ENCODE data around the gene IL11. TPM values are rescaled to one million over a fixed set of nuclear protein-coding genes. Genes with fewer than 3 reads are reported as not detected.

The IL11 gene
- total RNA-seq, 1 experiment from 2014 or later, result 1.8 TPM

GRCh38 chr19:55391191-55391670, 21.0 kb upstream of the IL11 start:
- ChIA-PET POLR2A (interaction anchor here (2.3 kb wide), 1 partner anchor 16 kb away, joined by 6 read pairs; the partner anchor contains the start of gene UBE2S), CTCF (interaction anchor here (1.1 to 1.4 kb wide), 3 partner anchors 61 to 245 kb away, joined by 3 to 4 read pairs (median 4); no protein-coding TSS in a partner anchor)

More at GRCh38 chr19:55391191-55391670, 21.0 kb upstream of the IL11 start:
- no peak overlapping the region for H3K27ac Mint-ChIP-seq
- peaks cover 35% of the 10 kb centered on the region for H3K36me3 Mint-ChIP-seq
- peak; percentile 5 for ATAC-seq
- H3K4me1 Mint-ChIP-seq, result peaks cover 64% of the 10 kb centered on the region
- H3K27me3 Mint-ChIP-seq (ENCODE audit: low read depth), result no peaks in the 10 kb centered on the region
- no peaks in the 10 kb centered on the region for H3K9me3 Mint-ChIP-seq
- no peak overlapping the region for H3K4me3 Mint-ChIP-seq
- TF ChIP-seq TEAD4 (CRISPR knock-in tag; IDR thresholded peaks at IDR 0.05) (no peak), KAT7 (CRISPR knock-in tag; IDR thresholded peaks at IDR 0.05; ENCODE audit: borderline replicate concordance) (no peak), ZNF396 (CRISPR knock-in tag; IDR thresholded peaks at IDR 0.05; ENCODE audit: borderline replicate concordance) (no peak), PRDM15 (CRISPR knock-in tag; IDR thresholded peaks at IDR 0.05) (no peak), HMGA2 (CRISPR knock-in tag; IDR thresholded peaks at IDR 0.05) (no peak), MXD4 (CRISPR knock-in tag; IDR thresholded peaks at IDR 0.05; ENCODE audit: borderline replicate concordance) (no peak), ZNF317 (CRISPR knock-in tag; IDR thresholded peaks at IDR 0.05; ENCODE audit: borderline replicate concordance, low read depth) (no peak), ZSCAN18 (CRISPR knock-in tag; IDR thresholded peaks at IDR 0.05) (no peak), PRRX2 (CRISPR knock-in tag; IDR thresholded peaks at IDR 0.05) (0 out of 2 replicates have a peak, but pooled peaks have one; percentile 35), CBFB (CRISPR knock-in tag; IDR thresholded peaks at IDR 0.05; ENCODE audit: low read depth) (0 out of 2 replicates have a peak, but pooled peaks have one; percentile 49), CREB1 (CRISPR knock-in tag; IDR thresholded peaks at IDR 0.05) (no peak), PREB (CRISPR knock-in tag; IDR thresholded peaks at IDR 0.05; ENCODE audit: borderline replicate concordance) (no peak), ATF3 (CRISPR knock-in tag; conservative IDR thresholded peaks at IDR 0.05) (no peak), E2F4 (CRISPR knock-in tag; IDR thresholded peaks at IDR 0.05; ENCODE audit: borderline replicate concordance, low read depth) (no peak), ZNF219 (CRISPR knock-in tag; IDR thresholded peaks at IDR 0.05; ENCODE audit: borderline replicate concordance) (no peak), IRF1 (CRISPR knock-in tag; IDR thresholded peaks at IDR 0.05) (no peak)
- DNase-seq (ENCODE audit: low spot score), result no peak

Measured in WTC11 (cell line).